ENCODE results near the gene MED22.
"Not testable (repeated sequence)": the region's sequence is repeated elsewhere in the genome, so short reads cannot be mapped to it uniquely, and the experiment has no call there.

MED22 gene

GRCh38 chr9:133344979-133345378, 3.0 kb downstream of the MED22 start:
- no peaks in the 10 kb centered on the region for H3K27me3 Mint-ChIP-seq
- H3K27ac Mint-ChIP-seq, result no peak overlapping the region
- H3K9me3 Mint-ChIP-seq, result no peaks in the 10 kb centered on the region
- peaks cover 51% of the 10 kb centered on the region for H3K4me1 Mint-ChIP-seq
- CTCF ChIA-PET, result no interaction called here
- H3K4me3 Mint-ChIP-seq, result no peak overlapping the region
- peaks cover 57% of the 10 kb centered on the region for H3K36me3 Mint-ChIP-seq
- DNase-seq, result no peak

GRCh38 chr9:133344071-133344470, 3.9 kb downstream of the MED22 start:
- CTCF ChIA-PET, result interaction anchor here (0.8 to 2.2 kb wide), 2 partner anchors 11 to 27 kb away, joined by 3 to 5 read pairs; no protein-coding TSS in a partner anchor
- H3K9me3 Mint-ChIP-seq, result no peaks in the 10 kb centered on the region
- no peaks in the 10 kb centered on the region for H3K27me3 Mint-ChIP-seq
- H3K4me3 Mint-ChIP-seq, result no peak overlapping the region
- H3K4me1 Mint-ChIP-seq, result peaks cover 51% of the 10 kb centered on the region
- no peak overlapping the region for H3K27ac Mint-ChIP-seq
- H3K36me3 Mint-ChIP-seq, result peaks cover 56% of the 10 kb centered on the region
- DNase-seq, result no peak

DNA sequence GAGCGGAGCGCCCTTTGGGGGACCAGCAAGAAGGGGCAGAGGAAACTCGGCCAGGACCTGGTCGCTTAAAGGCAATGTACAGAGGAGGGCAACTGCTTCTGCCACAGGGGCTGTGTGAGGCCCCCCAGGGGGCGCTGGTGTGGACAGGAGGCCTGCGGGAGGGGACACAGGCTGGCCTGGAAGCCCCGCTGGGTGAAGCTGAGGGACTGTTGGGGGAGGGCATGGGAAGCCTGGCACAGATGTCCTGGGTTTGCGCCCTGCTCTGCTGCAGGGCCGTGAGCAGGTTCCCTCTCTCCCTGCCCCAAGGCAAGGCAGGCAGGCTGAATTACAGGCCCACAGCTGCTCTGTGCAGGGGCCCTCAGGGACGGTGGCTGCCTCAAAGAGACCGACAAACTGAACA, 5.4 kb downstream of the MED22 start:
- Mint-ChIP-seq H3K4me1 (peaks cover 49% of the 10 kb centered on the region), H3K4me3 (no peak overlapping the region), H3K9me3 (no peaks in the 10 kb centered on the region), H3K27ac (no peak overlapping the region), H3K36me3 (peaks cover 53% of the 10 kb centered on the region), H3K27me3 (no peaks in the 10 kb centered on the region)
- DNase-seq, result no peak
- CTCF ChIA-PET, result interaction anchor here (1.5 to 2.2 kb wide), 3 partner anchors 8 to 29 kb away, joined by 5 to 10 read pairs (median 5); no protein-coding TSS in a partner anchor

- H3K27ac Mint-ChIP-seq, result peak overlapping the region; percentile 55
- H3K4me3 Mint-ChIP-seq, result no peak overlapping the region
- peaks cover 47% of the 10 kb centered on the region for H3K4me1 Mint-ChIP-seq
Measured at GRCh38 chr9:133342069-133342406, 5.9 kb downstream of the MED22 start.

DNA sequence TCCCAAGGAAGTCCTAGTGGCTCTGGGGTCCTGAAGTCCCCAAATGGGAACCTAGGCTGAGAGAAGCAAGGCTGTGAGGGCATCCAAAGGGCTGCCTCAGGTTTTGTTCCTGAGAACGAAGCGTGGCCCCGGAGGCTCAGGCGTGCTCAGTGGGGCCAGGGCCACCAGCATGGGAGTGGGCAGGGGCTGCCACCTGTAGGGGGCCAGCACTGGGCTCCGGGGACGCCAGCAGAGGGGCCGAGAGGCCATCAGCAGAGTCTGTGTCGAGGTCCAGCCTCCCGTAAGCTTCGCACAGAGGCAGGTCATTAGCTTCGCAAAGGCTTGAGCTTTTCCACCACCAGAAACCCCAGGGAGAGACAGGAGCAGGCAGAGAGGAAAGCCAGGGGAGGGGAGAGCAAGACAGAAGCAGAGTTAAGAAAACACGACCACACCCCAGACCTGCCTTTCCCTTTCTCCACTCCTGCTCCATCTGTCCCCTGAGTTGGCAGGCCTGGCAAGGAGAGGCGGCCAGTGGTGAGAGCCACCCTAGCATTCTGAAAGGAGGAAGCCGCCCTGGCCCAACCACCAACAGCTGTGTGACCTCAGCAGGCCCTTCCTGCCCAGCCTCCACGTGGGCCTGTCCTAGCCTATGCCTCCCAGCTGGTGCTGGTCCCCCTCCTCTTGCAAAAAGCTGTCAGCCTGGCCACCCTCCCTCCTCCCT, 6.4 kb downstream of the MED22 start:
- CTCF ChIA-PET, result interaction anchor here (0.7 to 2.0 kb wide), 6 partner anchors 9 to 145 kb away, joined by 3 to 10 read pairs (median 4); partner anchors contain the start of gene SURF1
- peaks cover 47% of the 10 kb centered on the region for H3K4me1 Mint-ChIP-seq
- peaks cover 49% of the 10 kb centered on the region for H3K36me3 Mint-ChIP-seq
- H3K9me3 Mint-ChIP-seq, result no peaks in the 10 kb centered on the region
- DNase-seq, result no peak
- no peaks in the 10 kb centered on the region for H3K27me3 Mint-ChIP-seq
- peak overlapping the region; percentile 60 for H3K27ac Mint-ChIP-seq
- no peak overlapping the region for H3K4me3 Mint-ChIP-seq

More at GRCh38 chr9:133342069-133342406, 5.9 kb downstream of the MED22 start:
- Mint-ChIP-seq H3K27me3 (no peaks in the 10 kb centered on the region), H3K36me3 (peaks cover 53% of the 10 kb centered on the region), H3K9me3 (no peaks in the 10 kb centered on the region)
- CTCF ChIA-PET, result interaction anchor here (0.7 to 2.2 kb wide), 6 partner anchors 9 to 144 kb away, joined by 3 to 10 read pairs (median 4); partner anchors contain the start of gene SURF1
- no peak for DNase-seq

GRCh38 chr9:133340916-133341315, 7.0 kb downstream of the MED22 start:
- CTCF ChIA-PET, result interaction anchor here (1.5 to 1.8 kb wide), 2 partner anchors 11 to 15 kb away, joined by 4 to 6 read pairs; partner anchors contain the start of gene SURF1
- Mint-ChIP-seq H3K9me3 (no peaks in the 10 kb centered on the region), H3K27ac (peak overlapping the region; percentile 67), H3K36me3 (peaks cover 45% of the 10 kb centered on the region), H3K4me3 (no peak overlapping the region), H3K27me3 (no peaks in the 10 kb centered on the region), H3K4me1 (peaks cover 47% of the 10 kb centered on the region)
- no peak for DNase-seq

DNA sequence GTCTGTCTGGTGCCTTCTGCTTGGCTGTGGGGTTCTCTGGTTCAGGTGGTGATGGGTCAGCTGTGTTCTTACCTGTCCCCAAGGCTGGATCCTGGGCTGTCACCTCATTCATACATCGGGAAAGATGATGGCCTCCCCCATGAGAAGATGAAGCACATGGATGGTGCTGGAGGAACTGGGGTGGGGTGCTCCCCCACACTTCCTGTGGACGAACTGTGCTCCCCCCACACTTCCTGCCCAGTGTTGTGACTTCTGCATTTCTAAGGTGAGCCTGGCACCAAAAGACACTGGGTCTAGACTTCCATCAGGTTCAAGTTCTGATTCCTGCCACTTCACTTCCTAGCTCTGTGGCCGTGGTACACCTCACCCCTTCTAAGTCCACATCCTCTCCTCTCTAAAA, 7.7 kb downstream of the MED22 start:
- no peak overlapping the region for H3K4me3 Mint-ChIP-seq
- H3K4me1 Mint-ChIP-seq, result peaks cover 48% of the 10 kb centered on the region
- no peaks in the 10 kb centered on the region for H3K9me3 Mint-ChIP-seq
- peak overlapping the region; percentile 67 for H3K27ac Mint-ChIP-seq
- peaks cover 45% of the 10 kb centered on the region for H3K36me3 Mint-ChIP-seq
- DNase-seq, result no peak
- CTCF ChIA-PET, result interaction anchor here (0.8 to 1.8 kb wide), 2 partner anchors 8 to 10 kb away, joined by 3 to 6 read pairs; partner anchors contain the start of genes MED22 and RPL7A
- H3K27me3 Mint-ChIP-seq, result no peaks in the 10 kb centered on the region

- peaks cover 53% of the 10 kb centered on the region for H3K4me1 Mint-ChIP-seq
- no peaks in the 10 kb centered on the region for H3K27me3 Mint-ChIP-seq
- no peak overlapping the region for H3K4me3 Mint-ChIP-seq
- DNase-seq, result no peak
- no peaks in the 10 kb centered on the region for H3K9me3 Mint-ChIP-seq
- peaks cover 43% of the 10 kb centered on the region for H3K36me3 Mint-ChIP-seq
- CTCF ChIA-PET, result interaction anchor here (0.7 to 1.8 kb wide), 4 partner anchors 9 to 144 kb away, joined by 3 to 6 read pairs (median 3); partner anchors contain the start of genes MED22 and RPL7A
- no peak overlapping the region for H3K27ac Mint-ChIP-seq
Measured at GRCh38 chr9:133339641-133340040, 8.3 kb downstream of the MED22 start.

DNA sequence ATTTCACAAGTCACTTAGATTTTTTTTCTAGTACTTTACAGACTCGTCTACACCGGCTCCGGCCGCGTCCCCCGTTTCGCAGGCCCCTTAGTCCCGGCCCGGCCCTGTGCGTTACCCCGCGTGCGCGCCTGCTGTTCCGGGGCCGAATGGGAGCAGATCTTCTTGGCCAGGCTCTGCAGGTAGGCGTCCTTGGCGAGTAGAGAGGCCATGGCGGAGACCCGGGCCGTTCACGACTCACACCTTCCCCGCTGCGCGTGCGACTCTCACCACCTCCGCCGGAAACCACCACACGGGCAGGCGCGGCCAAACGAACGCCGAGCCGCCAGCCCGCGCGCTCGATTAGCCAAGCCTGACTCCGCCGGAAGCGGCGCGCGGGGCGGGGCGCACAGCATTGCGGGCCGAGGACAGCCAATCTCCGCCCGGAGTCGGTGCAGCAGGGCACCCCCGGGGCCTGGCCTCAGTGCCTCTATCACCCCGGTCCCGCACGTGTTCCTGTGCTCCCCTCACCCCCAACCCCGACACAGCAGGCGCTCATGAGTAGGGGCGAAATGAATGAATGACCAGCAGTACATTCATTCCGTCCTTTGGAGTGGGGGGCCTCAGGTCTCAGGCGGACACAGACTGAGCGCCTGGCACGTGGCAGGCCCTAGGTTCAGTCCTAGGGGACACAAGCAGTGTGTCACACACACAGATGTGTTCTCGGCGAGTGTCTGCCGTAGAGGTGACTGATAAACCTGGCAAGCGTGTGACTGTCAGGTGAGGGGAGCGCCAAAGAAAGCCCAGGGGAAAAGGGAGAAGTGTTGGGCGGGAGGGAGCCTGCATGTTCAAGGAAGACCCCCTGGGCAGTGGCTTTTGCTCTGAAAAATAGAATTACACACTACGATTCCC, 11.8 kb downstream of the MED22 start, which contains the start of gene SURF6:
Gene SURF6, minus strand, starts transcription at position 265 of the 888 bp plus-strand sequence. Its CDS starts 56 bp downstream, at position 209.
- Mint-ChIP-seq H3K4me3 (peak within 1 kb of the TSS; percentile 96), H3K4me1 (peaks cover 63% of the 10 kb centered on the region), H3K36me3 (peaks cover 51% of the 10 kb centered on the region), H3K27me3 (no peaks in the 10 kb centered on the region), H3K9me3 (no peaks in the 10 kb centered on the region), H3K27ac (peak within 1 kb of the TSS; percentile 96)
- peak; percentile 94 for DNase-seq
- CTCF ChIA-PET, result interaction anchor here (1.4 to 3.5 kb wide), 2 partner anchors 97 to 150 kb away, joined by 3 to 12 read pairs; no protein-coding TSS in a partner anchor

DNA sequence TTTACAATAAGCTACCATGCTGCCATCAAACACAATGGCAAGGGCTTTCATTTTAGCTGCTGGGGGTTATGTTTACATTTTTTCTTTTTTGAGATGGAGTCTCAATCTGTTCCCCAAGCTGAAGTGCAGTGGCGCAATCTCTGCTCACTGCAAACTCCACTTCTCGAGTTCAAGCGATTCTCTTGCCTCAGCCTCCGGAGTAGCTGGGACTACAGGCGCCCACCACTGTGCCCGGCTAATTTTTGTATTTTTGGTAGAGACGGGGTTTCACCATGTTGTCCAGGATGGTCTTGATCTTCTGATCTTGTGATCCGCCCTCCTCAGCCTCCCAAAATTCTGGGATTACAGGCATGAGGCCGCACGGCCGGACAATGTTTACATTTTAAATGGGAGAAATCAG, 13.0 kb downstream of the MED22 start:
- Mint-ChIP-seq H3K27ac (peak overlapping the region; percentile 96), H3K36me3 (peaks cover 46% of the 10 kb centered on the region), H3K4me3 (peak overlapping the region; percentile 96), H3K4me1 (peaks cover 50% of the 10 kb centered on the region)
- H3K27me3 Mint-ChIP-seq, DNase-seq, H3K9me3 Mint-ChIP-seq: not testable (repeated sequence)
- CTCF ChIA-PET, result interaction anchor here (0.7 to 3.5 kb wide), 4 partner anchors 16 to 161 kb away, joined by 3 to 12 read pairs (median 4); no protein-coding TSS in a partner anchor

DNA sequence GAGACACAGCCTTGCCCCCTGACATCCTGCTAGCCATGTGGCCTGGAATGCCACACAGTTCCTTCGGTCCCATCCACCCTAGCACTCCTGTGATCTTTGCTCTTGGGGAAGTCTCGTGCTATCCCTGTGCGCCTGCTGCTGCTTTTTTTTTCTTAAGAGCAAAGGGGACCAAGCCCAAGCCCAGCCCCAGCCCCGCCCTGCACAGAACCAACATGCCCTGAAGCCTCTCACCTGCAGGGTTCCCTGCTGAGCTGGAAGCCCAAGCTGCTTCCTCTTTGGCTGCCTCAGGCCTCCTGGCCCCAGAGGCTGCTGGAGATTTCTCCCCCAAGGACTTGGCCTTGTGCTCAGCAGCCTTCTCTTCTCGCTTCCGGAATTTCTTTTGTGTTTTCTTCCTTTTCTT, 13.8 kb downstream of the MED22 start:
- Mint-ChIP-seq H3K4me1 (peaks cover 44% of the 10 kb centered on the region), H3K36me3 (peaks cover 41% of the 10 kb centered on the region), H3K27me3 (no peaks in the 10 kb centered on the region), H3K4me3 (peak overlapping the region; percentile 96), H3K27ac (no peak overlapping the region), H3K9me3 (no peaks in the 10 kb centered on the region)
- CTCF ChIA-PET, result interaction anchor here (0.6 to 3.5 kb wide), 3 partner anchors 17 to 570 kb away, joined by 4 to 12 read pairs (median 6); no protein-coding TSS in a partner anchor
- no peak for DNase-seq

- H3K27me3 Mint-ChIP-seq, result no peaks in the 10 kb centered on the region
- CTCF ChIA-PET, result interaction anchor here (3.5 kb wide), 1 partner anchor 147 kb away, joined by 12 read pairs; no protein-coding TSS in a partner anchor
- no peak for DNase-seq
- H3K36me3 Mint-ChIP-seq, result peaks cover 39% of the 10 kb centered on the region
- H3K4me1 Mint-ChIP-seq, result peaks cover 38% of the 10 kb centered on the region
- no peak overlapping the region for H3K27ac Mint-ChIP-seq
- H3K9me3 Mint-ChIP-seq, result no peaks in the 10 kb centered on the region
- H3K4me3 Mint-ChIP-seq, result peak overlapping the region; percentile 18
Measured at GRCh38 chr9:133333566-133333965, 14.4 kb downstream of the MED22 start.

- H3K36me3 Mint-ChIP-seq, result peaks cover 38% of the 10 kb centered on the region
- H3K27ac Mint-ChIP-seq, result no peak overlapping the region
- peak overlapping the region; percentile 18 for H3K4me3 Mint-ChIP-seq
- DNase-seq, result no peak
- CTCF ChIA-PET, result interaction anchor here (3.5 kb wide), 1 partner anchor 146 kb away, joined by 12 read pairs; no protein-coding TSS in a partner anchor
- H3K27me3 Mint-ChIP-seq, result no peaks in the 10 kb centered on the region
- no peaks in the 10 kb centered on the region for H3K9me3 Mint-ChIP-seq
- peaks cover 38% of the 10 kb centered on the region for H3K4me1 Mint-ChIP-seq
Measured at GRCh38 chr9:133333011-133333410, 14.9 kb downstream of the MED22 start.

DNA sequence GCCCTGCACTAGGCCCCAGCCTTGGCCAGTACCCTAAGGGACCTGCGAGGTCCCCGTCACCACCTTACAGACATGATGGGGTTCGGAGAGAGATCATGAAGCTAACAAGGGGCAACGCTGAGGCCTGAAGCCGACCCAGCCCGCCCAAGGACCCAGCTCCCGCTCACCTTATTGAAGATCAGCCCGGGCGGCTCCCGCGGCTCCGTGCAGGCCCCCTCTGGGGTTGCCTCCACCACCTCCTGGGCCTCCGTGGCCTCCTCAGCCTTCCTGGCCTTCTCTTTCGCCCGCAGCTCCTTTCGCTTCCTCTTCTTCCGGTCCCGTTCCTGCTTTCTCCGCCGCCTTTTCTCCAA, 15.6 kb downstream of the MED22 start:
- CTCF ChIA-PET, result interaction anchor here (3.5 kb wide), 1 partner anchor 146 kb away, joined by 12 read pairs; no protein-coding TSS in a partner anchor
- DNase-seq, result no peak
- Mint-ChIP-seq H3K4me3 (no peak overlapping the region), H3K27ac (no peak overlapping the region), H3K36me3 (peaks cover 34% of the 10 kb centered on the region), H3K27me3 (no peaks in the 10 kb centered on the region), H3K4me1 (peaks cover 35% of the 10 kb centered on the region), H3K9me3 (no peaks in the 10 kb centered on the region)

Measured in activated naive CD4-positive, alpha-beta T cell treated with anti-CD3 and anti-CD28 coated beads, Interleukin-2, amount 10 ng/mL, durations not matched to agents 7 days and 5 days (primary cell).